ENCODE data around the gene PTOV1.

The PTOV1 gene

DNA sequence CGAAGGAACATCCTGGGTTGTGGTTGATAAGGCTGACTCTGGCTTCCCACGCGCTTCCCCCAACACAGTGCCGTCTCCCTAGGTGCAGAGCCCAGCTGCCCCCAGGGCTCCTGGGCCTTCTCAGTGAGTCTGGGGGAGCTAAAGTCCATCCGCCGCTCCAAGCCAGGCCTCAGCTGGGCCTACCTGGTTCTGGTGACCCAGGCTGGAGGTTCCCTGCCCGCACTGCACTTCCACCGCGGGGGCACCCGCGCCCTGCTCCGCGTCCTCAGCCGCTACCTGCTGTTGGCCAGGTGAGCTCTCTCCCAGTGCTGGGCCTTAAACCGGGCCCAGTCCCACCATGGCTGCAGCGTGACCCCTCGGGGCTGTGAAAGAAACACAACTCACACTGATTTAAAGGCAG, 30.2 kb downstream of the PTOV1 start:
- H3K4me3 ChIP-seq (replicated peaks; ENCODE audit: insufficient read depth, low read length) = no peak overlapping the region
- TF ChIP-seq SPI1 (IDR thresholded peaks at IDR 0.05; ENCODE audit: borderline replicate concordance, low read depth) (no peak), POLR2AphosphoS5 (IDR thresholded peaks at IDR 0.05; ENCODE audit: low read depth) (no peak), GABPA (IDR thresholded peaks at IDR 0.05; ENCODE audit: low read depth) (no peak)
- TF ChIP-seq, protein P1, sequence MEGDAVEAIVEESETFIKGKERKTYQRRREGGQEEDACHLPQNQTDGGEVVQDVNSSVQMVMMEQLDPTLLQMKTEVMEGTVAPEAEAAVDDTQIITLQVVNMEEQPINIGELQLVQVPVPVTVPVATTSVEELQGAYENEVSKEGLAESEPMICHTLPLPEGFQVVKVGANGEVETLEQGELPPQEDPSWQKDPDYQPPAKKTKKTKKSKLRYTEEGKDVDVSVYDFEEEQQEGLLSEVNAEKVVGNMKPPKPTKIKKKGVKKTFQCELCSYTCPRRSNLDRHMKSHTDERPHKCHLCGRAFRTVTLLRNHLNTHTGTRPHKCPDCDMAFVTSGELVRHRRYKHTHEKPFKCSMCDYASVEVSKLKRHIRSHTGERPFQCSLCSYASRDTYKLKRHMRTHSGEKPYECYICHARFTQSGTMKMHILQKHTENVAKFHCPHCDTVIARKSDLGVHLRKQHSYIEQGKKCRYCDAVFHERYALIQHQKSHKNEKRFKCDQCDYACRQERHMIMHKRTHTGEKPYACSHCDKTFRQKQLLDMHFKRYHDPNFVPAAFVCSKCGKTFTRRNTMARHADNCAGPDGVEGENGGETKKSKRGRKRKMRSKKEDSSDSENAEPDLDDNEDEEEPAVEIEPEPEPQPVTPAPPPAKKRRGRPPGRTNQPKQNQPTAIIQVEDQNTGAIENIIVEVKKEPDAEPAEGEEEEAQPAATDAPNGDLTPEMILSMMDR (IDR thresholded peaks at IDR 0.05; ENCODE audit: insufficient read depth, low read length) = no peak
- TF ChIP-seq, protein P2, sequence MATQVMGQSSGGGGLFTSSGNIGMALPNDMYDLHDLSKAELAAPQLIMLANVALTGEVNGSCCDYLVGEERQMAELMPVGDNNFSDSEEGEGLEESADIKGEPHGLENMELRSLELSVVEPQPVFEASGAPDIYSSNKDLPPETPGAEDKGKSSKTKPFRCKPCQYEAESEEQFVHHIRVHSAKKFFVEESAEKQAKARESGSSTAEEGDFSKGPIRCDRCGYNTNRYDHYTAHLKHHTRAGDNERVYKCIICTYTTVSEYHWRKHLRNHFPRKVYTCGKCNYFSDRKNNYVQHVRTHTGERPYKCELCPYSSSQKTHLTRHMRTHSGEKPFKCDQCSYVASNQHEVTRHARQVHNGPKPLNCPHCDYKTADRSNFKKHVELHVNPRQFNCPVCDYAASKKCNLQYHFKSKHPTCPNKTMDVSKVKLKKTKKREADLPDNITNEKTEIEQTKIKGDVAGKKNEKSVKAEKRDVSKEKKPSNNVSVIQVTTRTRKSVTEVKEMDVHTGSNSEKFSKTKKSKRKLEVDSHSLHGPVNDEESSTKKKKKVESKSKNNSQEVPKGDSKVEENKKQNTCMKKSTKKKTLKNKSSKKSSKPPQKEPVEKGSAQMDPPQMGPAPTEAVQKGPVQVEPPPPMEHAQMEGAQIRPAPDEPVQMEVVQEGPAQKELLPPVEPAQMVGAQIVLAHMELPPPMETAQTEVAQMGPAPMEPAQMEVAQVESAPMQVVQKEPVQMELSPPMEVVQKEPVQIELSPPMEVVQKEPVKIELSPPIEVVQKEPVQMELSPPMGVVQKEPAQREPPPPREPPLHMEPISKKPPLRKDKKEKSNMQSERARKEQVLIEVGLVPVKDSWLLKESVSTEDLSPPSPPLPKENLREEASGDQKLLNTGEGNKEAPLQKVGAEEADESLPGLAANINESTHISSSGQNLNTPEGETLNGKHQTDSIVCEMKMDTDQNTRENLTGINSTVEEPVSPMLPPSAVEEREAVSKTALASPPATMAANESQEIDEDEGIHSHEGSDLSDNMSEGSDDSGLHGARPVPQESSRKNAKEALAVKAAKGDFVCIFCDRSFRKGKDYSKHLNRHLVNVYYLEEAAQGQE (IDR thresholded peaks at IDR 0.05; ENCODE audit: insufficient replicate concordance, low read depth) = no peak
- no peak for DNase-seq (ENCODE audit: low read depth in 1 of 2, low spot score in 1 of 2)
- H3K27me3 ChIP-seq (ENCODE audit: insufficient read depth, poor library complexity, severe bottlenecking) = no peaks in the 10 kb centered on the region
- H3K27ac ChIP-seq (replicated peaks) = no peak overlapping the region

DNA sequence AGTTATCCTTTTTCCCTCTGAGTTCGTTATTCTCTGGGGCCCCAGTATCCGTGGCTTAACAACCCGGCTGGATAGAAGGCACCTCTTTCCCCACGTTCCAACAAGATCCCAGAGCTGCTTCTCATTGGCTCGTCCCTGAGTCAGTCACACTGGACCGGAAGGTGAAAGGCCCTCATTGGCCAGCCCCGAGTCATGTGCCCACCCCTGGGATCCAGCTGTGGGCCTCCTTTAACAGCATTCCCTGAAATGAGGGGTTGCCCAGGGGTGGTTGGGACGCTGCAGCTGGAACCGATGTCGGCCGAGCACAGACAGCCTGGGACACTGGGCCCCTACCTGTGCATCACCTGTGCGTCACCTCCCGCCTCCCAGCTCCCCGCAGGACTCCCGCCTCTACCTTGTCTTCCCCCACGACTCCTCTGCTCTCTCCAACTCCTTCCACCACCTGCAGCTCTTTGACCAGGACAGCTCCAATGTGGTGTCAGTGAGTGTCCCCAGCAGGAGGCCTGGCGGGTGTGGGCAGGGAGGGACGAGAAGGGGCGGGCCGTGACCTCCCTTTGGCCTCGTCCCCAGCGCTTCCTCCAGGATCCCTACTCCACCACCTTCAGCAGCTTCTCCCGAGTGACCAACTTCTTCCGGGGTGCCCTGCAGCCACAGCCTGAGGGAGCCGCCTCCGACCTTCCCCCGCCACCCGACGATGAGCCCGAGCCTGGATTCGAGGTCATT, 30.9 kb downstream of the PTOV1 start:
- H3K27me3 ChIP-seq (ENCODE audit: insufficient read depth, poor library complexity, severe bottlenecking) = no peaks in the 10 kb centered on the region
- no peak overlapping the region for H3K27ac ChIP-seq (replicated peaks)
- no peak for DNase-seq (ENCODE audit: low read depth in 1 of 2, low spot score in 1 of 2)
- H3K4me3 ChIP-seq (replicated peaks; ENCODE audit: insufficient read depth, low read length) = no peak overlapping the region
- TF ChIP-seq, protein P2 (IDR thresholded peaks at IDR 0.05; ENCODE audit: insufficient replicate concordance, low read depth) = no peak
- TF ChIP-seq SPI1 (IDR thresholded peaks at IDR 0.05; ENCODE audit: borderline replicate concordance, low read depth) = no peak
- TF ChIP-seq POLR2AphosphoS5 (IDR thresholded peaks at IDR 0.05; ENCODE audit: low read depth) = no peak
- TF ChIP-seq, protein P1 (IDR thresholded peaks at IDR 0.05; ENCODE audit: insufficient read depth, low read length) = no peak
- no peak for TF ChIP-seq GABPA (IDR thresholded peaks at IDR 0.05; ENCODE audit: low read depth)

DNA sequence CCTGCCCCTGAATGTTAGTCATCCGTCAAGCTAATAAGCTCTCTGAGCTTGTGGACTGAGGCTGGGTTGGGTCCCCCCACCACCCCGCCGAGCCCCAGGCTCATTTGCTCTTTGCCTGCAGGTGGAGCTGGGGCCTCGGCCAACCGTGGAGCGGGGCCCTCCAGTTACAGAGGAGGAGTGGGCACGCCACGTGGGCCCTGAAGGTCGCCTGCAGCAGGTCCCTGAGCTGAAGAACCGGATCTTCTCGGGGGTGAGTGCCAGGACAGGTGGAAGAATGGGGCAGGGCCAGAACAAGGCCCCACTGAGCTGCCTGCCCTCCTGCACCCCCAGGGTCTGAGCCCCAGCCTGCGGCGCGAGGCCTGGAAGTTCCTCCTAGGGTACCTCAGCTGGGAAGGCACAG, 31.7 kb downstream of the PTOV1 start:
- no peaks in the 10 kb centered on the region for H3K27me3 ChIP-seq (ENCODE audit: insufficient read depth, poor library complexity, severe bottlenecking)
- TF ChIP-seq SPI1 (IDR thresholded peaks at IDR 0.05; ENCODE audit: borderline replicate concordance, low read depth) (no peak), GABPA (IDR thresholded peaks at IDR 0.05; ENCODE audit: low read depth) (no peak), POLR2AphosphoS5 (IDR thresholded peaks at IDR 0.05; ENCODE audit: low read depth) (no peak)
- TF ChIP-seq, protein P1 (IDR thresholded peaks at IDR 0.05; ENCODE audit: insufficient read depth, low read length) = no peak
- TF ChIP-seq, protein P2 (IDR thresholded peaks at IDR 0.05; ENCODE audit: insufficient replicate concordance, low read depth) = no peak
- no peak for DNase-seq (ENCODE audit: low read depth in 1 of 2, low spot score in 1 of 2)
- no peak overlapping the region for H3K27ac ChIP-seq (replicated peaks)
- H3K4me3 ChIP-seq (replicated peaks; ENCODE audit: insufficient read depth, low read length) = no peak overlapping the region
